GM19324 (cell line): ENCODE results near the gene UMODL1.

ENCODE experiments used
- ATAC-seq: cut with Tn5 transposase; IDR thresholded peaks from one replicate; pipeline ENCODE4 v1.9.1; 2021; ENCODE audit warnings: mild to moderate bottlenecking, moderate library complexity; ENCODE audit not compliant: unreplicated experiment, low FRiP score

UMODL1 gene

DNA sequence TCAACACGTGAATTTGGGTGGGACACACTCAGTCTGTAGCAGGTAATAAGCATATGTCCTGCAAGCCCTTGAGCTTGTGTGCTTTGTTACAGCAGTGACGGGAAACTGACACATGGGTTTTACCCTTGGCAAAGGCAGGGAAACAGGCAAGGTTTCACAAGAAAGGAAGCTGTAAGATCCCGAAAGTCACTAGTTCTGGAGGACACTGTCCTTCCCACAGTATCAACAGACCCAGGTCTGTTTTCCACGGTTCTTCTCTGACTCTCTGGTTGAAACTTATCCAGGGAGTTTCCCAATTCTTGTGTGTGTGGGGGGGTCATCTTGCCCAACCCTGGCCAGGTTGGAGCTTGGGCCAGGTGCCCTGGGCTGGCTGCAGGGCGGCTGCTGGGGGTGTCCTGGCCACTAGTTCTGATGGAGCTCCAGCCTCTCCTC lies 31.6 kb upstream of the UMODL1 start:
- ATAC-seq, result no peak

DNA sequence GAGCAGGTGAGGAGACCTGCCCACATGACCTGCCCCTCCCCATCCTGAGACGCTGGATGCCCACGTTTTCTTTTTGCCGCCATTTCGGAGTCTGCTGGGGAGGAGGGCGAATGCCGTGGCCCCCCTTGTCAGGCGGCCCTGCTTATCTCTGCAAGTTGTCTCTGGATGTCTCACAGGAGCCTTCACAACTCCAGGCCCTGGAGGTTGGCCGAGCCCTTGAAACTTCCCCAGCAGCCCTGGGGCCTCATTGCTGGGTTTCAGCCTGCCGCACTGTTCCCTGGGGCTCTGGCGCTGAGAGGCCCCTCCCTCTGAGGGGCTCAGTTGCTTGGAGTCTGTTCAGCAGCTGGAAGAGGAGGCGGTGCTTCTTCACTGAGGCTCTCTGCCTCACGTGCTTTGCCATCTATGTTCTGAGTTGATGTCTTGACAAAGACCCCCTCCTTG lies 31.2 kb upstream of the UMODL1 start:
- no peak for ATAC-seq

- ATAC-seq, result no peak
These were observed 30.5 kb upstream of the UMODL1 start for GRCh38 chr21:42040411-42041180.

DNA sequence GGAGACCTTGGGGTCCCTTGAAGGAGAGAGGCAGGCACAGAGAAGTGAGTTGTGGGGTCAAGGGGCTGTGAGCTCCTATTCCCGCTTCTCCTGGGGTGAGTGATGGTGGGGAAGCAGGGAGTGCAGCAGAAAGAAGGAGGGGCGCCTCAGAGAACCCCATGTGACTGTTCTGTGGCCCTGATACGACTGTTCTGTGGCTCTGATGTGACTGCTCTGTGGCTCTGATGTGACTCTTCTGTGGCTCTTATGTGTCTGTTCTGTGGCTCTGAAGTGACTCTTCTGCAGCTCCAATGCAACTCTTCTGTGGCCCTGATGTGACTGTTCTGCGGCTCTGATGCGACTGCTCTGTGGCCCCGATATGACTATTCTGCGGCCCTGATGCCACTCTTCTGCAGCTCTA lies 29.9 kb upstream of the UMODL1 start:
- ATAC-seq, result no peak

GRCh38 chr21:42041711-42042110 lies 29.4 kb upstream of the UMODL1 start:
- ATAC-seq, result no peak

DNA sequence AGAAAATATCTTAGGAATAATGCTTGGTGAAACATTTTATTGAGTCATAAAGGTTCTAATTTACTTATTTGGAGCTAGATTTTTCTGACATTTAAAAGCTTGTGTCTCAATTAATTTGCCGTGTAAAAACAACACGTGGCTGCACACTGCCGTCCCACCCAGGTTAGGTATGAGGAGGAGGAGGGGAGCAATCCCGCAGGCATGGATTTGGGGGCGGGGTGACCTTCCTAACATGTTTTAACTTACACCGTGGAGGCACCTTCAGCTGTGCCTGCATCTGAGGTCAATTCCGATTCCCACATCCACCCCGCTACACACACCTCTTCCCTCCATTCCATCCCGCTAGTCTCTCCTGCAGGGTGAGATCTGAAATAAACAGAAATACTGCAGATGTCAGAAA lies 28.5 kb upstream of the UMODL1 start:
- ATAC-seq, result no peak

- no peak for ATAC-seq
These were observed 27.8 kb upstream of the UMODL1 start for GRCh38 chr21:42043201-42043895.

- no peak for ATAC-seq
These were observed 27.2 kb upstream of the UMODL1 start for GRCh38 chr21:42043961-42044360.

DNA sequence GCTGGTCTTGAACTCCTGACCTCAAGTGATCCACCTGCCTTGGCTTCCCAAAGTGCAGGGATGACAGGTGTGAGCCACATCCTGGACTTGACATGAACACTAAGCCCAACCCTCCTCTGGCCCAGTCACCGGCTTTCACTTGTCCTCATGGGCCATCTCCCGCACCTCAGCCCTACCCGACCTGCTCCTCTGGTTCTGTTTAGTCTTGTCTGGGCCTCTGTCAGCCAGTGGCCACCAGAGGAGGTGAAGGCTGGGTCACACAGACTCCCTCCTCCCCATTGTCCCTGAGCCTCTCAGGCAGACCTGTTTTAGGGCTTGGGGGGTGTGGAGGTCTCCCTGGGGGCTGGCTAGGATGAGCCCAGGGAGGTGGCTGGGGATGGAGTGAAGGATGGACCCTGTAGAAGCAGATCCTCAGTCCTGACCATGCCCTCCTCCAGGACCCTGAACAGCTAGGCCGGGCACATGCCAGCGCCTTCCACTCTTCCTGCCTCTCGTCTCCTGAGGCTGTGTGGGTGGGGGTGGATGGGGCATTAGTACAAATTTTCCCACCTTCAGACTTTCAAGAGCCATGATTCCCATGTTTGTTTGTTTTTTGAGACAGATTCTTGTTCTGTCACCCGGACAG lies 26.1 kb upstream of the UMODL1 start:
- no peak for ATAC-seq

- ATAC-seq, result no peak
These were observed 23.1 kb upstream of the UMODL1 start for GRCh38 chr21:42047821-42048613.

DNA sequence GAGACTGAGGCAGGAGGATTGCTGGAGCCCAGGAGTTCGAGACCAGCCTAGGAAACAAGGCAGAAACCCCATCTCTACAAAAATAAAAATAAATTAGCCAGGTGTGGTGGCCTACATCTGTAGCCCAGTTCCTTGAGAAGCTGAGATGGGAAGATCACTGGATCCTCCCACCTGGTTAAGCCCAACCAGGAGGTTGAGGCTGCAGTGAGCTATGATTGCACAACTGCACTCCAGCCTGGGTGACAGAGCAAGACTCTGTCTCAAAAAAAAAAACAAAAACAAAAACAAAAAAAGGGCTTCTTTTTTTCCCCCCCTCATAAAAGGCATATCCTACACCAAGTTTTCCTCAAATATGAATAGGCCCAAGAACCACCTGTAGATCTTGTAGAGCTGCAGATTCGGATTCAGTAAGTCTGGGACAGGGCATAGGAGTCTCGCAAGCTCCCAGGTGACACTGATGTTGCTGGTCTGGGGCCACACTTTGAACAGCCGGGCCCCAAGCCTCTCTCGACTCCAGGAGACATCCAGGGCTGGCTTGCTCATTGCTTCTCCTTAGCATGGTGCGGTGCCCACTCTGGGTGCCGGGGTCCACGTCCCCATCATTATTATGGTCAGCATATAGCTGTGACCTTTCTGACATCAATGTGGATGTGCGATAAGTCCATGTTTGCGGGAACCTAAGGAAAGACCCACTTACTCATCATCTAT lies 22.1 kb upstream of the UMODL1 start:
- no peak for ATAC-seq

- no peak for ATAC-seq
These were observed 21.3 kb upstream of the UMODL1 start for GRCh38 chr21:42049578-42050430.

GRCh38 chr21:42051788-42052187 lies 19.3 kb upstream of the UMODL1 start:
- ATAC-seq, result no peak

DNA sequence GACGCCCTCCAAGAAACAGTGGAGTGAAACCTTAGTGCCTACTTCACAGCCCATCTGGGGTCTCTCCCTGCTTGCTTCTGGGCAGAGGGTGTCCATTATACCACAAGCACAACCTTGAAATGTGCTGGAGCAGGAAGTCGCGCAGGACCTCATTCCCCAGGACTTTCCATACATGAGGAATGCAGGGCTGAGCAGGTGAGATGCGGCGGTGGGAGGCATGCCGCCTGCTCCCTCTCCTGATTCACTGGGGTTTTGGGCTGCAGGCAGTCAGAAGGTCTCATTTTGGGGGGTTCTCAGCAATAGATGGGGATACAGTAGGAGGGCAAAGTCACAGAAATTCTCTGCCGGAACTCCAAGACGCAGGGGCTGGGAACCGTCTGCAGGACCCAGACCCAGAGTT lies 15.7 kb upstream of the UMODL1 start:
- ATAC-seq, result no peak

GRCh38 chr21:42056468-42056867 lies 14.6 kb upstream of the UMODL1 start:
- ATAC-seq, result no peak

DNA sequence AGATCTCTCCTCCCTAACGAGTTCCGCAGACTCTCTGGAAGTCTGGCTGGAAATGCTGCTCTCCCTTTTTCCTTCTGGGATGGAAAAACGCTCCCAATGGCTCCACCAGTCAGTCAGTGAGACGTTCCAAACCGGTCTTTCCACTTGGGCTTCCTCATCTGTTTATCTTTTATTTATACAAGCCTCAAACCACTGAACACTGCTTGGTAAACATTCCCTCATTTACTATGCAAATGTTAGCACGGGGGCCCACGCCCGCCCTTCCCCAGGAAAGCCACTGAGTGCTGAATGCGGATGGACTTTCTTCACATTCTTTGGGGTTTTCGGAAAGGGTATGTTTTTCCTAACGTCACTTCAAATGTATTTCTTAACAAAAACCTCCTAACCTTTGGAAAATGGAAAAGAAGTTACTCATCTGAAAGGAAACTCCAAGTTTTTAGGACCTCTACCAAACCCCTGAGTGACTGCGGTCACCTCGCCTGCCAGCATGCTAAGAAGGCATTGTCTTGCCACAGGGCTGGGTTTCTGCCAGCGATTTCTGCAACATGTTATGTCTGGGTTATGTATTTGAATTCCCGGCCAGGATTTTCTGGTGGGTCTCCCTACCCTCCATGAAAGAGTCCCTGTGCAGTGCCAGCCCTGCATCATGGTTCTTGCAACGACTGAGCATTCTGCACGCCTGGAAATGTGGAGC lies 14.0 kb upstream of the UMODL1 start:
- no peak for ATAC-seq

GRCh38 chr21:42057851-42058437 lies 13.2 kb upstream of the UMODL1 start:
- no peak for ATAC-seq

- no peak for ATAC-seq
These were observed 12.4 kb upstream of the UMODL1 start for GRCh38 chr21:42058631-42059111.
